Neural progenitor cell (in vitro differentiated cells): ENCODE measurements around the gene BARX2. TPM values are rescaled to one million over a fixed set of nuclear protein-coding genes. Genes with fewer than 3 reads are reported as not detected.

ENCODE experiments used
- DNase-seq: peaks from one replicate; pipeline ENCODE4 v3.0.0-alpha.2; 2016; ENCODE audit warnings: low spot score
- H2AFZ ChIP-seq: fragments of 200-600 bp; sonication (generic); replicated peaks from 2 replicates; pipeline ENCODE4 v1.6.1; 2016; ENCODE audit warnings: antibody characterized with exemption
- H3F3A ChIP-seq: fragments of 200-600 bp; sonication (generic); 2 replicates; pipeline ENCODE4 v1.6.1; 2016; ENCODE audit warnings: antibody characterized with exemption, low read depth
- H3K27ac ChIP-seq: fragments of 200-600 bp; sonication (generic); 2 replicates; pipeline ENCODE4 v1.5.1; 2016; ENCODE audit warnings: mild to moderate bottlenecking
- H3K27me3 ChIP-seq: fragments of 200-600 bp; sonication (generic); 2 replicates; pipeline ENCODE4 v1.6.1; 2016; ENCODE audit warnings: mild to moderate bottlenecking, moderate library complexity
- H3K36me3 ChIP-seq: fragments of 200-600 bp; sonication (generic); 2 replicates; pipeline ENCODE4 v1.5.1; 2016
- H3K4me1 ChIP-seq: fragments of 200-600 bp; sonication (generic); 2 replicates; pipeline ENCODE4 v1.6.1; 2016; ENCODE audit warnings: mixed run types
- H3K4me2 ChIP-seq: fragments of 200-600 bp; sonication (generic); 2 replicates; pipeline ENCODE4 v1.6.1; 2016
- H3K4me3 ChIP-seq: fragments of 200-600 bp; sonication (generic); 2 replicates; pipeline ENCODE4 v1.5.1; 2016
- H3K79me2 ChIP-seq: fragments of 200-600 bp; sonication (generic); 2 replicates; pipeline ENCODE4 v1.6.1; 2016; ENCODE audit warnings: low read depth
- H3K9ac ChIP-seq: fragments of 200-600 bp; sonication (generic); 2 replicates; pipeline ENCODE4 v1.6.1; 2016
- H3K9me3 ChIP-seq: fragments of 200-600 bp; sonication (generic); 2 replicates; pipeline ENCODE4 v1.5.1; 2016; ENCODE audit warnings: low read depth
- H4K20me1 ChIP-seq: fragments of 200-600 bp; sonication (generic); 2 replicates; pipeline ENCODE4 v1.6.1; 2016; ENCODE audit warnings: low read depth
- H3K27ac Mint-ChIP-seq: 3 replicates; pipeline ENCODE4 v1.8.0; 2021; ENCODE audit warnings: mixed read lengths
- H3K27me3 Mint-ChIP-seq: 2 replicates; pipeline ENCODE4 v1.8.0; 2022; ENCODE audit warnings: low read depth, mild to moderate bottlenecking, inconsistent platforms, moderate library complexity, mixed read lengths; ENCODE audit not compliant: insufficient read depth
- H3K36me3 Mint-ChIP-seq: 3 replicates; pipeline ENCODE4 v1.8.0; 2021; ENCODE audit warnings: mixed read lengths
- H3K4me1 Mint-ChIP-seq: 3 replicates; pipeline ENCODE4 v1.8.0; 2021; ENCODE audit warnings: mixed read lengths
- H3K4me3 Mint-ChIP-seq: 3 replicates; pipeline ENCODE4 v1.8.0; 2021; ENCODE audit warnings: mild to moderate bottlenecking, moderate library complexity, mixed read lengths
- H3K9me3 Mint-ChIP-seq: 3 replicates; pipeline ENCODE4 v1.8.0; 2020; ENCODE audit warnings: mixed read lengths
- EZH2 ChIP-seq: fragments of 200-600 bp; sonication (generic); IDR thresholded peaks from 2 replicates; pipeline ENCODE4 v1.6.1; 2017; ENCODE audit warnings: antibody characterized with exemption, mild to moderate bottlenecking, moderate library complexity
- EZH2phosphoT487 ChIP-seq: fragments of 200-600 bp; sonication (generic); IDR thresholded peaks from 2 replicates; pipeline ENCODE4 v1.6.1; 2017; ENCODE audit warnings: antibody characterized with exemption
- total RNA-seq: library from RNA; depleted of rRNA; stranded (reverse); fragments of >200 nt; gene quantifications from 2 replicates; pipeline ENCODE4 v1.2.3, GENCODE V29; 2015; ENCODE audit warnings: low replicate concordance
- TF ChIP-seq, protein P1 (sequence below): fragments of 200-600 bp; sonication (generic); IDR thresholded peaks from 2 replicates; pipeline ENCODE4 v1.5.1; 2017; ENCODE audit warnings: antibody characterized with exemption, mild to moderate bottlenecking

Gene BARX2
- total RNA-seq, 1 donor from 2014 or later, result not detected

DNA sequence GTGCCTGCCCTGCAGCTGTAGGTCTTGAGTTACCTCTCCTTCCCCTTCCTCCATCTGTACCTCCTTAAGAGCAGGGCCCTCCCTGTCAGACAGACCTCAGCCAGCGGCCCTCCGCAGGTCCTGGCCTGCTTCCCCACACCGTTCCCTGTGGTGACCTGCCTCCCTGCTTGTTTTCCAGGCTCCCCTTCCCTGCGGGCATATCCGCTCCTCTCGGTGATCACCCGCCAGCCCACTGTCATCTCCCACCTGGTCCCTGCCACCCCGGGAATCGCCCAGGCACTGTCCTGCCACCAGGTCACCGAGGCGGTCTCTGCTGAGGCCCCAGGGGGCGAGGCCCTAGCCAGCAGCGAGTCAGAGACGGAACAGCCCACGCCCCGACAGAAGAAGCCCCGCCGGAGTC is 60.9 kb downstream of the BARX2 start:
- Mint-ChIP-seq H3K9me3 (peaks cover 4% of the 10 kb centered on the region), H3K36me3 (no peaks in the 10 kb centered on the region), H3K27me3 (peaks cover 4% of the 10 kb centered on the region), H3K4me3 (no peak overlapping the region), H3K27ac (no peak overlapping the region), H3K4me1 (no peaks in the 10 kb centered on the region)
- Histone ChIP-seq H3K79me2 (no peaks in the 10 kb centered on the region), H3K4me1 (no peaks in the 10 kb centered on the region), H4K20me1 (no peaks in the 10 kb centered on the region), H3K27ac (no peak overlapping the region), H2AFZ (no peak overlapping the region), H3K9me3 (peaks cover under 1% of the 10 kb centered on the region), H3F3A (no peaks in the 10 kb centered on the region), H3K27me3 (no peaks in the 10 kb centered on the region), H3K4me3 (no peak overlapping the region), H3K4me2 (no peak overlapping the region), H3K36me3 (no peaks in the 10 kb centered on the region), H3K9ac (no peak overlapping the region)
- TF ChIP-seq, protein P1, sequence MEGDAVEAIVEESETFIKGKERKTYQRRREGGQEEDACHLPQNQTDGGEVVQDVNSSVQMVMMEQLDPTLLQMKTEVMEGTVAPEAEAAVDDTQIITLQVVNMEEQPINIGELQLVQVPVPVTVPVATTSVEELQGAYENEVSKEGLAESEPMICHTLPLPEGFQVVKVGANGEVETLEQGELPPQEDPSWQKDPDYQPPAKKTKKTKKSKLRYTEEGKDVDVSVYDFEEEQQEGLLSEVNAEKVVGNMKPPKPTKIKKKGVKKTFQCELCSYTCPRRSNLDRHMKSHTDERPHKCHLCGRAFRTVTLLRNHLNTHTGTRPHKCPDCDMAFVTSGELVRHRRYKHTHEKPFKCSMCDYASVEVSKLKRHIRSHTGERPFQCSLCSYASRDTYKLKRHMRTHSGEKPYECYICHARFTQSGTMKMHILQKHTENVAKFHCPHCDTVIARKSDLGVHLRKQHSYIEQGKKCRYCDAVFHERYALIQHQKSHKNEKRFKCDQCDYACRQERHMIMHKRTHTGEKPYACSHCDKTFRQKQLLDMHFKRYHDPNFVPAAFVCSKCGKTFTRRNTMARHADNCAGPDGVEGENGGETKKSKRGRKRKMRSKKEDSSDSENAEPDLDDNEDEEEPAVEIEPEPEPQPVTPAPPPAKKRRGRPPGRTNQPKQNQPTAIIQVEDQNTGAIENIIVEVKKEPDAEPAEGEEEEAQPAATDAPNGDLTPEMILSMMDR, result no peak
- no peak for TF ChIP-seq EZH2phosphoT487
- TF ChIP-seq EZH2, result no peak
- DNase-seq, result no peak

DNA sequence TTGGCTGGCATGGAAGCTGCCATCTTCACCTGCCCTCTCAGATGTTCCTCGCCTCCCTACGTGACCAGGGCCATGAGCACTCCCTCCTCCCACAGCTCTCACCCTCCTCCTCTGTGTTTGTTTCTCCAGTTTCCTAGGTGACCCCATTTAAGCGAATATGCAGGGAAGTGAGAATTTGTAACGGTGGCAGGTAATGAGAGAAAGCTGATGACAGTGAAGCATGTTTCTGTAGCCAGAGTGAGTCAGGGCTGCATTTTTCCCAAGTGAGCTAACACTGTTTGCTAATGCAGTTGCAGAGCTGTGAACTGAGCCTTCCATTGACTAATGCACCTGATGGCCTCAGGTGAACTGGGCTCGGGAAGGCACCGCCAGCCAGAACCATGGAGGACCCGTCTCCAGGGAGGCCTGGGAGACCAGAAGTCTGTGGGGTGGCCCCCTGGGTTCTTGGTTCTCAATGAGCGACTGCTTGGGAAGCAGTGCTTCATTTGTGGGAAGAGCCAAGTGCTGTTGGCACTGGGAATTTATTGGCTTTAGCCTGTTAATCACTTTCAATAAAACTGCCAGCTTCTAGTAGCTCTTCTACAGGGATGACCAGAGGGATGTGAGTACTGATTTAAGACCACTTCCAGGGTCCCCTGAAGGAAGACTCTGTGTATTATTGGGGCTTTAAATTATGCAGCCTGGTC is 64.5 kb downstream of the BARX2 start:
- Histone ChIP-seq H3K27me3 (no peaks in the 10 kb centered on the region), H3K27ac (no peak overlapping the region), H4K20me1 (no peaks in the 10 kb centered on the region), H3K9me3 (no peaks in the 10 kb centered on the region), H3K79me2 (no peaks in the 10 kb centered on the region), H3K9ac (no peak overlapping the region), H3K4me3 (no peak overlapping the region), H3K4me2 (no peak overlapping the region), H3F3A (no peaks in the 10 kb centered on the region), H3K4me1 (no peaks in the 10 kb centered on the region), H2AFZ (no peak overlapping the region), H3K36me3 (no peaks in the 10 kb centered on the region)
- H3K36me3 Mint-ChIP-seq, result no peaks in the 10 kb centered on the region
- H3K9me3 Mint-ChIP-seq, result no peaks in the 10 kb centered on the region
- no peaks in the 10 kb centered on the region for H3K4me1 Mint-ChIP-seq
- no peak overlapping the region for H3K4me3 Mint-ChIP-seq
- DNase-seq, result no peak
- H3K27ac Mint-ChIP-seq, result no peak overlapping the region
- TF ChIP-seq, protein P1, result no peak
- TF ChIP-seq EZH2, result no peak
- TF ChIP-seq EZH2phosphoT487, result no peak
- H3K27me3 Mint-ChIP-seq, result peaks cover 6% of the 10 kb centered on the region

DNA sequence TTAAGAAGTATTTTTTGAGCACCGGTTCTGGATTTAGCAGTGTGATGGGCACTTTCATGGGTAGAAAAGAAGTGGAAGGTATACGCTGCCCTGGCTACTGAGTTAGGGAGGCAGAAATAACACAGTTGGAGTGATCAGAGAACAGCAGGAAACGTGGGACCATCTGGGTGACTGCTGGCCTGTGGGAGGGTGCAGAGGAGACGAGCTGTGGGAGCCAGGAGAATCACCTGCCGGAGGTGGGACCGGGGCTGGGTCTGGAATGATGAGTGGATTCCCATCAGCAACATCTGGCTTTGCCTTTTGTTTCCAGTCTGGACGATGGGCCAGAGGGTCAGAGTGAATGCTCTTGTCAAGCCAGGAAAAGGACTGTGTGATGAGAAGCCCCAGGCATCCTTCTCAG is 66.5 kb downstream of the BARX2 start:
- H3F3A ChIP-seq, result no peaks in the 10 kb centered on the region
- H2AFZ ChIP-seq, result no peak overlapping the region
- H3K9me3 ChIP-seq, result no peaks in the 10 kb centered on the region
- no peak overlapping the region for H3K4me2 ChIP-seq
- H4K20me1 ChIP-seq, result no peaks in the 10 kb centered on the region
- H3K4me3 Mint-ChIP-seq, result no peak overlapping the region
- no peaks in the 10 kb centered on the region for H3K79me2 ChIP-seq
- no peaks in the 10 kb centered on the region for H3K36me3 ChIP-seq
- no peak overlapping the region for H3K9ac ChIP-seq
- H3K27me3 Mint-ChIP-seq, result peaks cover 9% of the 10 kb centered on the region
- H3K27me3 ChIP-seq, result no peaks in the 10 kb centered on the region
- DNase-seq, result no peak
- H3K36me3 Mint-ChIP-seq, result no peaks in the 10 kb centered on the region
- TF ChIP-seq EZH2 (no peak), EZH2phosphoT487 (no peak)
- TF ChIP-seq, protein P1, result no peak
- no peaks in the 10 kb centered on the region for H3K9me3 Mint-ChIP-seq
- H3K4me1 Mint-ChIP-seq, result no peaks in the 10 kb centered on the region
- no peak overlapping the region for H3K27ac ChIP-seq
- H3K4me3 ChIP-seq, result no peak overlapping the region
- no peaks in the 10 kb centered on the region for H3K4me1 ChIP-seq
- no peak overlapping the region for H3K27ac Mint-ChIP-seq
